ENCODE measurements around the gene LCMT1. TPM values are rescaled to one million over a fixed set of nuclear protein-coding genes. Genes with fewer than 3 reads are reported as not detected.
"Not testable (repeated sequence)": the region's sequence is repeated elsewhere in the genome, so short reads cannot be mapped to it uniquely, and the experiment has no call there.

Gene LCMT1
- total RNA-seq, 1 experiment from 2014 or later, result 39.3 TPM

GRCh38 chr16:25094596-25094995, 16.9 kb upstream of the LCMT1 start:
- no peak for DNase-seq (ENCODE audit: low read depth)

DNA sequence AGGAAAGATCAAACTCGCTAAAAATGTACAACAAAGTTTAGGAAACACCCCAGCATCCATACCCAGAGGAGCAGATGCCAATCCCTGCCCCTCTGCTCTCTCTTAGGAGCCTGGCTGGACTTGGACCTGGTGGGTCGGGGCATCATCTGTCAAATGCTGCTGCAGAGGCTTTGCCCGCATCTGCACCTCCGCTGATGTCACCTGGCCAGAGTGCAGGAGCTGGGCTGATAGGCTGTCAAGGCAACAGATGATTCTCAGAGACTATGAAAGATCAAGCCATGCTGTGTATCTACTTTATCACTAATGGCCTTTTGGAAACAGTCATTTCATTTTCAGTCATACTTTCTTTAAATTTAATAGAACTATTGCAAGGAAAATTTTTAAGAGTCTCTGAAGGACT, 15.9 kb upstream of the LCMT1 start:
- DNase-seq (ENCODE audit: low read depth), result no peak

GRCh38 chr16:25097276-25097975, 14.1 kb upstream of the LCMT1 start:
- DNase-seq (ENCODE audit: low read depth), result no peak

DNA sequence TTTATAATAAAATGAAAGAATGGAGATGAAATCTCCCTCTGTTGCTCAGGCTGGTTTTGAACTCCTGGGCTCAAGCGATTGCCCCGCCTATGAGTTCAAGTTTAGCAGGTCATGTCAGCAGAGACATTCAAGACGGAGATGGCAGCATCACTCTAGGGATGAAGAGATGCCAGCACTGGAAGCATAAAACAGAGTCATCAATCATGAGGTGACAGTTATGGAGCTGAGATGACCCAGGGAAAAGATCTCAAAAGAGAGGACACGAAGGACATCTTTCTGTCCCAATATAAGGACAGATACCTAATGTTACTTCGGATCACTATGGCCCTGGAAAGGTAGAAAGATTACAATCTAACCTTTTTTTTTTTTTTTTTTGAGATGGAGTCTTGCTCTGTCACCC, 11.0 kb upstream of the LCMT1 start:
- DNase-seq (ENCODE audit: low read depth), result no peak

DNA sequence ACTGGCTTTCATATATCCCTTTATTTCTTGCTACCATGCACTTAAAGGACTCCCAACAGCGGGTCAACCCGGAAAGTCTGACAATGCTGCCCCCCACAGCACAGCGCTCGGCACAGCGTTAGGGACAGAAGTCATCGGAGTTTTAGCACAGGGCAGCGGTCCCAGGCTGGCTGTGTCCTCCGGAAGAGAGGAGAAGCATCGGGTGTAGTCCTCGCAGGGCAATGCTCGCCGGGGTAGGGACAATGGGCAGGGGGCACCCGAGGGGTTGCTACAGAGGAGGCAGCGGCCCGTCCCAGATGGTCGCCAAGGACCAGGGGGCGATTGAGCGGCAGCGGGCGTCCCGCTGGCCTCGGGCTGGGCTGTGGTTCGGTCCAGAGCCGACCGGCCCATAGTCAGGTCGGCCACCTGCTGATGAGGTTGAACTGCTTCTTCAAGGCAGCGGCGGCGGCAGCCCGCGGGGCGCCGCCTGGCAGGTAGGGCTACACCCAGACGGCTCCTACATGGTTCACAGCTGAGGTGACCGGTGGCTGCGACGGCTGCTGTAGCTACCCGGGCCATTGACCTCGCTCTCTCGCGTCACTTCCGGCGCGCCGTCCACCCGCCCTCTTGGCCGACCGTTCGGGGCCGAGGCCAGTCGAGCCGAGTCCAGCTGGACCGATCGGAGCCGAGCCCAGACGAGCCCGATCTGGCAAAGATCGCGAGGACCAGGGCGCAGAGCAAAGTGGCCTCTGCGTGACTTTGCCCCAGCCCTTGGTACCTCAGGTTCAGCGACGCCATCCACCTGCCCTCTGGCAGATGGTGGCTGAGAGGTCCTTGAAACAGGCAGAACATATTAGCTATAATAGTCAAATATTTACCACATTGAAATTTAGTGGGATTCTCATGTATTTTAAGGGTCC, 4.7 kb upstream of the LCMT1 start:
- peak; percentile 88 for DNase-seq (ENCODE audit: low read depth)

GRCh38 chr16:25107466-25107792, 4.1 kb upstream of the LCMT1 start:
- DNase-seq (ENCODE audit: low read depth), result no peak

DNA sequence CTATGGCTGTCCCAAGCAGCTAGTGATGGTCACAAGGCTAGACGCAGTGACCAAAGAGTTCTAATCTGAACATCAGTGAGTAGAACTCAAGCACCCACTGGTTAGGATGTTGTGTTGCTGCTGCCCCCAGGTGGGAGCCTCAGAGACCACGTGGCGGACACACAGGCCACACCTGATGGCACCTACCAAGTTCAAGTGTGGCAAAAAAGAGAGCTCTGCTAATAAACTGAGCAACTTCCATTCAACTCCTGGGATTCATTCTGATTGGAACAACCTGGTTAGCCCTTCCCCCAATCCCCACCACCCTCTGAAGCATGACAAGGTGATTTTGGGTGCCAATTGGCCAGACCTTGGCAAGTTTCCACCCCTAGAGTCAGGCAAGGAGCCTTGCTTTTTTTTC, 3.5 kb upstream of the LCMT1 start:
- peak; percentile 18 for DNase-seq (ENCODE audit: low read depth)

- DNase-seq (ENCODE audit: low read depth), result peak; percentile 86
Observed at GRCh38 chr16:25109643-25110042, 1.9 kb upstream of the LCMT1 start.

GRCh38 chr16:25110387-25110947, 1.1 kb upstream of the LCMT1 start:
- DNase-seq (ENCODE audit: low read depth), result no peak

GRCh38 chr16:25114121-25114520, 2.6 kb downstream of the LCMT1 start:
- no peak for DNase-seq (ENCODE audit: low read depth)

DNA sequence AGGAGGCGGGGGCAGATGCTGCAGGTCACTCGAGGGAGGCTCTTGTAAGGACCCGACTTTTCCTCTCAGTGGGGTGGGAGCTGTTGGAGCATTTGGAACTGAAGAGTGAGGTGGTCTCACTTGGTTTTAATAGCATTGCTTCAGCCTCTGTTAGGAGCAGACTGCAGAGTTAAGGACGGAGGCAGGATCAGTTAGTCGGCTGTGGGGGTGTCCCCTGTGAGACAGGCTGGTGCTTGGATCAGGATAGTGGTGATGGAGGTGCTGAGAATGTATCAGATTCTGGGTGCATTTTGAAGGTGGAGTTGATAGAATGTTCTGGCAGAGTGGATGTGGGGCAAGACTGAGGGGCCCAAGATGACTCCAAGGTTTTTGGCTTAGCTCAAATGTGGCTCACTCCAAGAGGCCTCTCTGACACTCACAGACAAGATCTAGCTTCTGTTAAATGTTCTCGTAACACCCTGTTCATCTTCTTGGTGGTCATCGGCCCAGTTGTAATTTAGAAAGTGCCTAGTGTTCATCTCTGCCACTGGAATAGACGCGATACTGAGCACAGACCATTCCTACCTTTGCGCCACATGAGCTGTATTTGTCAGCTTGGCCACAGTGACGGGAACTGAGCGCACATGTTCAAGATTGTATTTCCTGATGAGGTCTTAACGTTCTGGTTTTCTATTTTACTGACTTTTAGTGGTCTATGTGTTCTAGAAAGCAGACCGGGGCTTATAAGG, 7.5 kb downstream of the LCMT1 start:
- DNase-seq (ENCODE audit: low read depth), result no peak

GRCh38 chr16:25121824-25122600, 10.5 kb downstream of the LCMT1 start:
- no peak for DNase-seq (ENCODE audit: low read depth)

- no peak for DNase-seq (ENCODE audit: low read depth)
Observed at GRCh38 chr16:25124503-25124902, 13.0 kb downstream of the LCMT1 start.

- DNase-seq (ENCODE audit: low read depth), result not testable (repeated sequence)
Observed at GRCh38 chr16:25126086-25126666, 14.6 kb downstream of the LCMT1 start.

DNA sequence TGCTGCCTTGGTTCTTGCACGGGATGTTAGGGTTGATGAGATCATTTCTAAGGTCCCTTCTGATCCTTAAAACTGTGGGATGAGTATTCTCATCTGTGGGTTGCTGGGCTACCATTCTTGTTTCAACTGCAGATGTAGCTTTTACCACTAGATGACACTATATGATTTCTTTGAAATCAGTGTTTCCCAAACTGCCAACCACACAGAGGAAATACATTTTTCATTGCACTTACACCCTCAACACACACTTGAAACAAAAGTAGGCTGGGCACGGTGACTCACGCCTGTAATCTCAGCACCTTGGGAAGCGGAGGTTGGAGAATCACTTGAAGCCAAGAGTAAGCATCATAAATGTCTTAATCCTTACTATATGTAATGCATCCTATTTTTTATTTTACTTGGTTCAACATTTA, 15.3 kb downstream of the LCMT1 start:
- DNase-seq (ENCODE audit: low read depth), result peak; percentile 87

DNA sequence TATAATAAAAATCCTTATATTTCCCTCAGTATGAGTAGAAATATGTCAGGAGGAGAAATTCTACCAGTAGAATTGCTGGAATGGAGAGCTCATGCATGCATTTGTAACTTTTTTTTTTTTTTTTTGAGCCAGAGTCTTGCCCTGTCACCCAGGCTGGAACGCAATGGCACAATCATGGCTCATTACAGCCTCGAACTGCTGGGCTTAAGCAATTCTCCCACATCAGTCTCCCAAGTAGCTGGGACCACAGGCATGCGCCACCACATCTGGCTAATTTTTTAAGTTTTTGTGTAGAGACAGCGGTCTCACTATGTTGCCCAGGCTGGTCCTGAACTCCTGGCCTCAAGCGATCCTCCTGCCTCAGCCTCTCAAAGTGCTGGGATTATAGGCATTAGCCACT, 21.2 kb downstream of the LCMT1 start:
- DNase-seq (ENCODE audit: low read depth), result not testable (repeated sequence)

GRCh38 chr16:25134166-25134700, 22.7 kb downstream of the LCMT1 start:
- DNase-seq (ENCODE audit: low read depth), result no peak

- peak; percentile 25 for DNase-seq (ENCODE audit: low read depth)
Observed at GRCh38 chr16:25135254-25135878, 23.8 kb downstream of the LCMT1 start.

GRCh38 chr16:25138130-25138529, 26.6 kb downstream of the LCMT1 start:
- DNase-seq (ENCODE audit: low read depth), result no peak

DNA sequence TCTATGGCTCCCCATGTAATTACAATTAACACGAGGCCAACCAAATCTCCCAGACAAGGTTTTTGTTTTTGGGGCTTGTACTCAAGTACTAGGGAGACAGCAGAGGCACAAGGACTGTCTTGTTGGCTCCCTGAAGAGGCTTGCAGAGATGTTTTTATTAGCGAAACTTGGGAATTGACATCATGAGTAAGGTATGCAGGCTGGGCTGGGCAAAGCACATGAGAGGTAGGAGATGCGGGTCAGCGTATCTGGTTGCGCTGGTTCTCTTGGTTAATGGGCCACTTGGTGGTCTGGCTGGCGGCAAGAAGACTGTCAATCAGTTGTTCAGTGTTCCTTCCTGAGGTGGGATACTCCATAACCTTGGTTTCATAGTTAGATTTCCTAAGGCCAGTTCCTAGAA, 28.9 kb downstream of the LCMT1 start:
- DNase-seq (ENCODE audit: low read depth), result peak; percentile 7

Data from Daoy (cell line).